ENCODE results near the gene DCUN1D2.

The DCUN1D2 gene

GRCh38 chr13:113420833-113421600 lies 69.5 kb downstream of the DCUN1D2 start:
- DNase-seq = no peak

- DNase-seq = no peak
These were observed 70.3 kb downstream of the DCUN1D2 start for GRCh38 chr13:113420232-113420631.

- DNase-seq = no peak
These were observed 70.8 kb downstream of the DCUN1D2 start for GRCh38 chr13:113419531-113420193.

- DNase-seq = no peak
These were observed 71.8 kb downstream of the DCUN1D2 start for GRCh38 chr13:113418722-113419049.

- DNase-seq = no peak
These were observed 72.4 kb downstream of the DCUN1D2 start for GRCh38 chr13:113417836-113418721.

GRCh38 chr13:113417008-113417751 lies 73.3 kb downstream of the DCUN1D2 start:
- no peak for DNase-seq

GRCh38 chr13:113415825-113416224 lies 74.7 kb downstream of the DCUN1D2 start:
- no peak for DNase-seq

GRCh38 chr13:113415032-113415431 lies 75.5 kb downstream of the DCUN1D2 start:
- DNase-seq = no peak

- DNase-seq = no peak
These were observed 76.2 kb downstream of the DCUN1D2 start for GRCh38 chr13:113414335-113414734.

GRCh38 chr13:113413898-113414282 lies 76.6 kb downstream of the DCUN1D2 start:
- no peak for DNase-seq

GRCh38 chr13:113413178-113413897 lies 77.2 kb downstream of the DCUN1D2 start:
- no peak for DNase-seq

GRCh38 chr13:113412440-113412839 lies 78.1 kb downstream of the DCUN1D2 start:
- DNase-seq = no peak

- no peak for DNase-seq
These were observed 79.1 kb downstream of the DCUN1D2 start for GRCh38 chr13:113411216-113412023.

- DNase-seq = no peak
These were observed 79.9 kb downstream of the DCUN1D2 start for GRCh38 chr13:113410472-113411201.

- no peak for DNase-seq
These were observed 81.9 kb downstream of the DCUN1D2 start for GRCh38 chr13:113408562-113408961.

GRCh38 chr13:113407531-113408393 lies 82.7 kb downstream of the DCUN1D2 start:
- no peak for DNase-seq

GRCh38 chr13:113407103-113407530 lies 83.4 kb downstream of the DCUN1D2 start:
- no peak for DNase-seq

- no peak for DNase-seq
These were observed 84.0 kb downstream of the DCUN1D2 start for GRCh38 chr13:113406321-113407102.

Measured in activated CD4-positive, alpha-beta T cell treated with anti-CD3 and anti-CD28 coated beads, Interleukin-2, amount 50 U/mL, for 1 hour (primary cell).